HFF-Myc (cell line): Measurements from ENCODE around the gene INVS.
"Not testable (repeated sequence)": the region's sequence is repeated elsewhere in the genome, so short reads cannot be mapped to it uniquely, and the experiment has no call there.

Experiments
- DNase-seq: peaks from one replicate; pipeline ENCODE4 v3.0.0-alpha.2; 2011; ENCODE audit warnings: low read depth; ENCODE audit errors: extremely low read depth
- H3K4me3 ChIP-seq: replicated peaks from 2 replicates; pipeline ENCODE4 v1.5.1; 2011; ENCODE audit warnings: low read depth, mild to moderate bottlenecking, control low read depth, low read length
- TF ChIP-seq, protein P1 (sequence below): IDR thresholded peaks from 2 replicates; pipeline ENCODE4 v1.5.1; 2012; ENCODE audit warnings: mild to moderate bottlenecking, low read depth, low read length, control low read depth; ENCODE audit errors: missing control alignments

Gene INVS

DNA sequence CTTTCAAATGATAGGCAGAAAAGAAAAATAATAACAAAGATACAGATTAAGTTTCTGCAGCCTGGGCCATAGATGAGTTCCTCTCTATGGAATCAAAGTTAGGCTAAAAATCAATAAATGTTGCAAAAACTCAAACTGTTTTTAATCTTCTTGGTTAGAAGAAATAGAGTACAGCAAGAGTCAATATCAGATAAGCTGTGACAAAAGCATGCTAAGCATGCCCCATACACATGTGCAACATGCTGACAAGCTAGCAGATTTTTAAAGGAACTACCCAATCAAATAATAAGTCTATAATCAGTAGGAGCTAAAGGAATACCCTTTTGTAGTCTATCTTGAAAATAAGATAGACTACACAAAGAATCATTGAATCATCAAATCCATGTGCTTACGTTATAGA lies 7.0 kb upstream of the INVS start:
- H3K4me3 ChIP-seq: no peak overlapping the region
- TF ChIP-seq, protein P1, sequence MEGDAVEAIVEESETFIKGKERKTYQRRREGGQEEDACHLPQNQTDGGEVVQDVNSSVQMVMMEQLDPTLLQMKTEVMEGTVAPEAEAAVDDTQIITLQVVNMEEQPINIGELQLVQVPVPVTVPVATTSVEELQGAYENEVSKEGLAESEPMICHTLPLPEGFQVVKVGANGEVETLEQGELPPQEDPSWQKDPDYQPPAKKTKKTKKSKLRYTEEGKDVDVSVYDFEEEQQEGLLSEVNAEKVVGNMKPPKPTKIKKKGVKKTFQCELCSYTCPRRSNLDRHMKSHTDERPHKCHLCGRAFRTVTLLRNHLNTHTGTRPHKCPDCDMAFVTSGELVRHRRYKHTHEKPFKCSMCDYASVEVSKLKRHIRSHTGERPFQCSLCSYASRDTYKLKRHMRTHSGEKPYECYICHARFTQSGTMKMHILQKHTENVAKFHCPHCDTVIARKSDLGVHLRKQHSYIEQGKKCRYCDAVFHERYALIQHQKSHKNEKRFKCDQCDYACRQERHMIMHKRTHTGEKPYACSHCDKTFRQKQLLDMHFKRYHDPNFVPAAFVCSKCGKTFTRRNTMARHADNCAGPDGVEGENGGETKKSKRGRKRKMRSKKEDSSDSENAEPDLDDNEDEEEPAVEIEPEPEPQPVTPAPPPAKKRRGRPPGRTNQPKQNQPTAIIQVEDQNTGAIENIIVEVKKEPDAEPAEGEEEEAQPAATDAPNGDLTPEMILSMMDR: no peak
- no peak for DNase-seq

DNA sequence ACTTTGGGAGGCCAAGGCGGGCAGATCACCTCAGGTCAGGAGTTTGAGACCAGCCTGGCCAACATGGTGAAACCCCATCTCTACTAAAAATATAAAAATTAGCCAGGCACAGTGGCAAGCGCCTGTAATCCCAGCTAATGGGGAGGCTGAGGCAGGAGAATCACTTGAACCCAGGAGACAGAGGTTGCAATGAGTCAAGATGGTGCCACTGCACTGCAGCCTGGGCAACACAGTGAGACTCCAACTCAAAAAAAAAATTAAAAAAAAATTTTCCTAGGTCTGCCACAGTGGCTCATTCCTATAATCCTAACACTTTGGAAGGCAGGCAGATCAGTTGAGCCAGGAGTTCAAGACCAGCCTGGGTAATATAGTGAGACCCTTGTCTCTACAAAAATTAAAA lies 4.6 kb upstream of the INVS start:
- H3K4me3 ChIP-seq: not testable (repeated sequence)

DNA sequence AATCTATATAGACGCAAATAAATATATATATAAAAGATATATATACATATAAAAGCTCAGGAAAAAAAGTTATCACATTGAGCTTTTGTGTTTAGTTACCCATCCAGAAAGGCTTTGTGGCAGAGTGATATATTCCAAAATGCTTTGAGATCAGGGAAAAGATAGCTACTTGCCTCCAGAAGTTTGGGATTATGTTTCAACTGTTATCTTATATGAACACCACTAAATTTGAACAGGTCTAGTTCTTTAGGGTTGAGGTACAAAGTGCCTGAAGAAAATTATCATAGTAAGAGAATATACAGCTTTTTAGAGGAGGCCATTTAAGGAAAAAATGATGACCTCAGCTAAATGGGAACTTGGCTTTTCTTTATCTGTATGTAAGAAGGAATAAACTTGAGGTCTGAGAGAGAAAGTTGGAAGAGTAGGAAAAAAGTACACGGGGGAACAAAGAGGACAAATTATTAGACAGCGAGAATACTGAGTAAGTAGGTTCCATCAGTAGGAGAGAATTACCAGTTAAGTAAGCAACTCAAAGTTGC lies 2.6 kb upstream of the INVS start:
- DNase-seq: no peak
- TF ChIP-seq, protein P1: no peak
- no peak overlapping the region for H3K4me3 ChIP-seq

More for the DNA sequence above, 4.6 kb upstream of the INVS start:
- not testable (repeated sequence) for DNase-seq

DNA sequence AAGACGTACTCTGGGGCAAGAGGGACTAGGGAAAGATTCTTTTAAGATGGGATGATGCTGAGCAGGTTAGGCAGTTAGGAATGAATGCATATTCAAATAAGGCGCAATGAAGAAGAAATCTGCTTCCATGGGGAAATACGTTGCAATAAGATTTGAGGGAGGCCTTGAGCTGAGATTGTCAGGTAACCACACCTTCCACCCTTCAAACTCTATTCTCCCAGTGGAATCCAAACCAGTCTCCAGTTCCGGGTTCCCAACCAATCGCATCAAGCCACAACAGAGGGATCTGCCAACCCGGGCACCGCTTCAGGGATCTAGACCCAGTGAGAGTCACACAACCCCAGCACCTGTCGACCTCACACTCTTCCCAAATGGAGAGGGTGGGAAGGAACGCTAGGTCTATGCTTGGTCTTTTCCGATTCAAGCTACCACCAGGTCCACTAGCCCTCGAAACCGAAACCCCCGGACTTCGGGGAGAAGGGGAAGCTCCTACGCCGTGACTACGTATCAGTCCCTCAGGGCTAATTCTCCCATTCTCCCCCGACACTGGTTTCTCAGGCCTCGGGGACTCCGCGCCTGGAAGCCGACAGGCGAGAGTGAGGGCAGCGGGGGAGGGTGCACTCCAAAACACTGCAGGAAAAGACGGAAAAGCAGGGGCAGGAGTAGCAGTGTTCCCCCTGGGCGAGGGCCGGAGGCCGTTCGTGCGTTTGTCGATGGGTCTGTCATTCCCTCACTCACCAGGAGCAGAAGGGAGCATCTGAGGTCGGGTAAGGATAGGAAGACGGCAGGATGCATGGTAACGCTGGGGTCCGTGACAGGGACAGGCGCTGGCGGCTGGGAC lies 777 bp upstream of the INVS start:
- DNase-seq: peak; percentile 15
- TF ChIP-seq, protein P1: no peak
- H3K4me3 ChIP-seq: peak overlapping the region; percentile 83

DNA sequence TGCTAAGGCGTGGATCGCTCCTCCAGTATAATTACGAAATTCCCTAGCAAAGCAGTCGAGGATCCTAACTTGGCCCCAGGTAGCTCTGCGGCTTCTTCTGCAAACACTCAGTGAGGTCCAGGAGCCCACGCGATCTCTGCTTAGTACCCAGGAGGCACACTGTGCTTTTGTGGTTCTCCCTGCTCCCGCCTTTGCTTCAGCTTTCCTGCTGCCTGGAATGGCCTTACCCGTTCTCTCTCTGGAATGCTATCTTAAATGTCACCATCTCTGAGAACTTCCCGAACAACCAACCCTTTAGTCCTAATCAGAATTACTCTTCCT lies 639 bp downstream of the INVS start:
- TF ChIP-seq, protein P1: no peak
- peak overlapping the region; percentile 83 for H3K4me3 ChIP-seq
- DNase-seq: peak; percentile 7

DNA sequence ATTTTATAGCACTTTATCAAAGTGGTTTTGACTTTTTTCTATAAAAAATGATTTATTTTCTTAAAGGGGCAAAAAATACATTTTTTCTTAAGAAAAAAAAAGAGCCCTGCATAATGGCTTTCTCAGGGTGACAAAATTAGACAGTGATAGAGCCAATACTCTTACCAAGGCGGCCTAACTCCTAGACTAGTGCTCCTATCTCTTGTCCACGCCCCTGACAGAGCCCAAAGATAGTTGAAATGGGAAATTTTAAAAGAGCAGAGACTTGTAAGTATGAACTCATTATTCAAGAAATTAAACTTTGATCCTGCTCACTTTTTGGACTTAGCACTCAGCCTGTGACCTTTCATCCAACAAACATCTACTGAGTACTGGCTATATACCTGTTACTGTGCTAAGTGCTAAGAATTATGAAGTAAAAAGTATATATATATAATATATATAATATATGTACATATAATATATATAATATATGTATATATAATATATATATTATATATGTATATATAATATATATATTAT lies 1.2 kb downstream of the INVS start:
- TF ChIP-seq, protein P1: no peak
- no peak for DNase-seq
- peak overlapping the region; percentile 83 for H3K4me3 ChIP-seq

DNA sequence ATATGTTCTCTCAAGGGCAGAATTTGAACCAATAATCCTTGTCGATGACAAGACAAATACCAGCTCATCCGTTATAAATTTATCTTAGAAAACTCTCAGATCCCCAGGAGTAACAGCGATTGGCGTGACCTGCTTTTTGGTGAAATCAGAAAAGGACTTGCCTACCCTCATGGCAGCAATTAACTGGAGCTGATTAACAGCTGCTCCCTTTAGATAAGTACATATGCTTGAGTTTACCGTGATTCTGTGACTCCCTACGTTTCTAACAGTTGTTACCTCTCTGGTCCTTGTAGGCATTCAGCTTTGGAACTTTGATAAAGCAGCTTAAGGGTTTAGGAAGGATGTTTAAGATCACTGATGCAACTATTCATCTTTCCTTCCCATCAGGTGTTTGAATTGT lies 2.6 kb downstream of the INVS start:
- TF ChIP-seq, protein P1: no peak
- DNase-seq: no peak
- H3K4me3 ChIP-seq: no peak overlapping the region
